Suprapubic skin (tissue), 4 donors: ENCODE measurements around the gene NPAS2.

Experiments
- EP300 ChIP-seq: sonication (generic); formaldehyde crosslinking; IDR thresholded peaks from one replicate; pipeline ENCODE4 v1.6.1; 2017; ENCODE audit warnings: antibody characterized with exemption
- POLR2A ChIP-seq, 2 donors: fragments of 450-650 bp; IDR thresholded peaks; one replicate each; pipeline ENCODE4 v1.6.1; 2017; ENCODE audit warnings: antibody characterized with exemption in 2 of 2, mild to moderate bottlenecking in 2 of 2, moderate library complexity in 2 of 2
- POLR2AphosphoS5 ChIP-seq, 3 donors: sonication (generic); formaldehyde crosslinking; IDR thresholded peaks; one replicate each; pipeline ENCODE4 v1.6.1; 2017; ENCODE audit warnings: antibody characterized with exemption in 3 of 3
- TF ChIP-seq, protein P1 (sequence below), 2 donors: fragments of 200-600 bp in 1 of 2; fragments of 450-650 bp in 1 of 2; sonication (generic) in 1 of 2; IDR thresholded peaks; one replicate each; pipeline ENCODE4 v1.5.1; 2016 to 2019; ENCODE audit warnings: antibody characterized with exemption in 2 of 2, mild to moderate bottlenecking in 1 of 2, moderate library complexity in 1 of 2

DNA sequence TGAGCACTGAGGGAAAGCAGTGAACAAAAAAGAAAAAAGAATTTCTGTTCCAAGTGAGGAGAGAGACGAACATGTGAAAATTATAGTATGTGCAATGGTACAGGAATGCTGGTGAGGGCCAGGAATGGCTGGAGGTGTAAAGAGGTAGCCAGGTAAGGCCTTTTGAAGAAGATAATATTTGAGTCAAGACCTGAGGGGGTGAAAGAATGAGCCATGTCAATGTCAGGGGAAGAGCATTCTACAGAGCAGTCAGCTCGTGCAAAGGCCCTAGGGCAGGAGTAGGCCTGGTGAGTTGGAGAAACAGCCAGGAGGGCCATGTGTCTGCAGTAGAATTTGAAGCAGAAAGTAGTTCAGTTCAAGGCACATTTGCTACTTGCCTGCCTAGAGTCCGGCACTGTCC is 169.7 kb downstream of the NPAS2 start:
- TF ChIP-seq, protein P1, sequence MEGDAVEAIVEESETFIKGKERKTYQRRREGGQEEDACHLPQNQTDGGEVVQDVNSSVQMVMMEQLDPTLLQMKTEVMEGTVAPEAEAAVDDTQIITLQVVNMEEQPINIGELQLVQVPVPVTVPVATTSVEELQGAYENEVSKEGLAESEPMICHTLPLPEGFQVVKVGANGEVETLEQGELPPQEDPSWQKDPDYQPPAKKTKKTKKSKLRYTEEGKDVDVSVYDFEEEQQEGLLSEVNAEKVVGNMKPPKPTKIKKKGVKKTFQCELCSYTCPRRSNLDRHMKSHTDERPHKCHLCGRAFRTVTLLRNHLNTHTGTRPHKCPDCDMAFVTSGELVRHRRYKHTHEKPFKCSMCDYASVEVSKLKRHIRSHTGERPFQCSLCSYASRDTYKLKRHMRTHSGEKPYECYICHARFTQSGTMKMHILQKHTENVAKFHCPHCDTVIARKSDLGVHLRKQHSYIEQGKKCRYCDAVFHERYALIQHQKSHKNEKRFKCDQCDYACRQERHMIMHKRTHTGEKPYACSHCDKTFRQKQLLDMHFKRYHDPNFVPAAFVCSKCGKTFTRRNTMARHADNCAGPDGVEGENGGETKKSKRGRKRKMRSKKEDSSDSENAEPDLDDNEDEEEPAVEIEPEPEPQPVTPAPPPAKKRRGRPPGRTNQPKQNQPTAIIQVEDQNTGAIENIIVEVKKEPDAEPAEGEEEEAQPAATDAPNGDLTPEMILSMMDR (IDR thresholded peaks at IDR 0.05): no peak
- TF ChIP-seq POLR2AphosphoS5 (IDR thresholded peaks at IDR 0.05): no peak
- no peak for TF ChIP-seq EP300
- TF ChIP-seq POLR2A (IDR thresholded peaks at IDR 0.05): no peak
